ENCODE measurements around the gene NPC1L1. TPM values are rescaled to one million over a fixed set of nuclear protein-coding genes. Genes with fewer than 3 reads are reported as not detected.

The NPC1L1 gene
- total and polyA plus RNA-seq, 2 of the 13 experiments (the other 11 are each of a cell fraction or from before 2014, with no cell fraction given) = 4.8 to 14.5 TPM

DNA sequence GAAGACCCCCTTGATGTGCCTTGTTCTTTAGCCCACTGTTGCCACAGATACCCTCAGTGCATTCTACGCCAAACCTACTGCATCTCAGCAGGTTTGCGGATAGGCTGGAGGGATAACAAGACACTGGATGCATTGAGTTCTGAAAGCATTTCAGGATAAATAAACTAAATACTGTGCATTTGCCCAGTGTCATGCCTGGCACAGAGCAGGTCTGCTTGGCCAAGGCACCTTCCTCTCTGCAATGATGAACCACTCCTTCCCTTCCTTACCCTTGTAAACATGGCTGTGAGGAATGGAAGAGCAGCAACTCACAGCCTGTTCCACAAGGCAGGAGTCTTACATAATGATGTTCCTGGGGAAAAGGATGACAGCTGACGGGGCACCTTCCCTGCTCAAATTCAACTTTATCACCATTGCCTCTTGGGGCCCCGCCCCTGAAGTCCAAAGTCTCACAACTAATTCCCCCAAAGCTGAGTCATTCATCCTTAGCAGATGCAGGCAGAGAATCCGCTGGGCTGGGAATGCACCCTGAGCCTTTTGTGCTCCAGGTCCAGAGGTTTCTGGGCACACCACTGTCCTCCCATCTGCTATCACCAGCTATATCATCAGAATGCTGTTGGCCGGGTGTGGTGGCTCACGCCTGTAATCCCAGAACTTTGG lies 21.0 kb upstream of the NPC1L1 start (continued):
- TF ChIP-seq, protein P1, sequence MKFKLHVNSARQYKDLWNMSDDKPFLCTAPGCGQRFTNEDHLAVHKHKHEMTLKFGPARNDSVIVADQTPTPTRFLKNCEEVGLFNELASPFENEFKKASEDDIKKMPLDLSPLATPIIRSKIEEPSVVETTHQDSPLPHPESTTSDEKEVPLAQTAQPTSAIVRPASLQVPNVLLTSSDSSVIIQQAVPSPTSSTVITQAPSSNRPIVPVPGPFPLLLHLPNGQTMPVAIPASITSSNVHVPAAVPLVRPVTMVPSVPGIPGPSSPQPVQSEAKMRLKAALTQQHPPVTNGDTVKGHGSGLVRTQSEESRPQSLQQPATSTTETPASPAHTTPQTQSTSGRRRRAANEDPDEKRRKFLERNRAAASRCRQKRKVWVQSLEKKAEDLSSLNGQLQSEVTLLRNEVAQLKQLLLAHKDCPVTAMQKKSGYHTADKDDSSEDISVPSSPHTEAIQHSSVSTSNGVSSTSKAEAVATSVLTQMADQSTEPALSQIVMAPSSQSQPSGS (CRISPR knock-in tag; IDR thresholded peaks at IDR 0.05) = peak; percentile 70
- TF ChIP-seq, protein P2, sequence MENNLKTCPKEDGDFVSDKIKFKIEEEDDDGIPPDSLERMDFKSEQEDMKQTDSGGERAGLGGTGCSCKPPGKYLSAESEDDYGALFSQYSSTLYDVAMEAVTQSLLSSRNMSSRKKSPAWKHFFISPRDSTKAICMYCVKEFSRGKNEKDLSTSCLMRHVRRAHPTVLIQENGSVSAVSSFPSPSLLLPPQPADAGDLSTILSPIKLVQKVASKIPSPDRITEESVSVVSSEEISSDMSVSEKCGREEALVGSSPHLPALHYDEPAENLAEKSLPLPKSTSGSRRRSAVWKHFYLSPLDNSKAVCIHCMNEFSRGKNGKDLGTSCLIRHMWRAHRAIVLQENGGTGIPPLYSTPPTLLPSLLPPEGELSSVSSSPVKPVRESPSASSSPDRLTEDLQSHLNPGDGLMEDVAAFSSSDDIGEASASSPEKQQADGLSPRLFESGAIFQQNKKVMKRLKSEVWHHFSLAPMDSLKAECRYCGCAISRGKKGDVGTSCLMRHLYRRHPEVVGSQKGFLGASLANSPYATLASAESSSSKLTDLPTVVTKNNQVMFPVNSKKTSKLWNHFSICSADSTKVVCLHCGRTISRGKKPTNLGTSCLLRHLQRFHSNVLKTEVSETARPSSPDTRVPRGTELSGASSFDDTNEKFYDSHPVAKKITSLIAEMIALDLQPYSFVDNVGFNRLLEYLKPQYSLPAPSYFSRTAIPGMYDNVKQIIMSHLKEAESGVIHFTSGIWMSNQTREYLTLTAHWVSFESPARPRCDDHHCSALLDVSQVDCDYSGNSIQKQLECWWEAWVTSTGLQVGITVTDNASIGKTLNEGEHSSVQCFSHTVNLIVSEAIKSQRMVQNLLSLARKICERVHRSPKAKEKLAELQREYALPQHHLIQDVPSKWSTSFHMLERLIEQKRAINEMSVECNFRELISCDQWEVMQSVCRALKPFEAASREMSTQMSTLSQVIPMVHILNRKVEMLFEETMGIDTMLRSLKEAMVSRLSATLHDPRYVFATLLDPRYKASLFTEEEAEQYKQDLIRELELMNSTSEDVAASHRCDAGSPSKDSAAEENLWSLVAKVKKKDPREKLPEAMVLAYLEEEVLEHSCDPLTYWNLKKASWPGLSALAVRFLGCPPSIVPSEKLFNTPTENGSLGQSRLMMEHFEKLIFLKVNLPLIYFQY (CRISPR knock-in tag; IDR thresholded peaks at IDR 0.05; ENCODE audit: borderline replicate concordance) = no peak
- TF ChIP-seq ZNF230 (CRISPR knock-in tag; IDR thresholded peaks at IDR 0.05) = no peak
- TF ChIP-seq ZNF274 (CRISPR knock-in tag; IDR thresholded peaks at IDR 0.05) = no peak
- no peak for TF ChIP-seq ZNF720 (CRISPR knock-in tag; IDR thresholded peaks at IDR 0.05)
- peak; percentile 38; the same call in 1 of the 2 replicates for TF ChIP-seq CREM (IDR thresholded peaks at IDR 0.05)
- TF ChIP-seq CREM (CRISPR knock-in tag; IDR thresholded peaks at IDR 0.05) = no peak
- no peak for TF ChIP-seq NKX3-1 (CRISPR knock-in tag; IDR thresholded peaks at IDR 0.05)
- no peak for TF ChIP-seq PRDM15 (CRISPR knock-in tag; IDR thresholded peaks at IDR 0.05)
- 0 out of 2 replicates have a peak, but pooled peaks have one; percentile 50 for TF ChIP-seq SMYD3 (CRISPR knock-in tag; IDR thresholded peaks at IDR 0.05)
- no peak for TF ChIP-seq SRSF9 (IDR thresholded peaks at IDR 0.05; ENCODE audit: borderline replicate concordance, insufficient read depth, low read depth, low read length, poor library complexity, severe bottlenecking)
- no peak for TF ChIP-seq ZNF749 (CRISPR knock-in tag; IDR thresholded peaks at IDR 0.05; ENCODE audit: borderline replicate concordance)
- TF ChIP-seq CCAR2 (optimal IDR thresholded peaks at IDR 0.05; ENCODE audit: low read depth, low read length) = no peak
- no peak for TF ChIP-seq HOXA7 (CRISPR knock-in tag; IDR thresholded peaks at IDR 0.05)
- no peak for TF ChIP-seq ZNF484 (CRISPR knock-in tag; IDR thresholded peaks at IDR 0.05; ENCODE audit: borderline replicate concordance, low read depth)
- TF ChIP-seq TFE3 (CRISPR knock-in tag; IDR thresholded peaks at IDR 0.05) = no peak
- peak; percentile 80 for TF ChIP-seq TEAD3 (CRISPR knock-in tag; optimal IDR thresholded peaks at IDR 0.05; ENCODE audit: borderline replicate concordance)
- TF ChIP-seq HNF4G (IDR thresholded peaks at IDR 0.05; ENCODE audit: borderline replicate concordance, low read depth, low read length) = peak; percentile 95
- peak; percentile 69 for TF ChIP-seq HNF4G (CRISPR knock-in tag; IDR thresholded peaks at IDR 0.05; ENCODE audit: borderline replicate concordance, low read depth)
- no peak for TF ChIP-seq ZNF451 (CRISPR knock-in tag; IDR thresholded peaks at IDR 0.05)

Measured in HepG2 (cell line).